K562 (cell line): Measurements from ENCODE around the gene FAM124A. TPM values are rescaled to one million over a fixed set of nuclear protein-coding genes. Genes with fewer than 3 reads are reported as not detected.

ENCODE experiments used
- PRPF4 ChIP-seq: fragments of 200-400 bp; formaldehyde crosslinking; IDR thresholded peaks from one replicate; pipeline ENCODE4 v1.6.1; 2017; ENCODE audit warnings: low read length, low read depth, mild to moderate bottlenecking; ENCODE audit not compliant: insufficient read depth, poor library complexity, severe bottlenecking
- polyA plus RNA-seq, 8 experiments: library from polyadenylated mRNA; depleted of rRNA in 4 of 8; stranded (reverse) in 5 of 8; unstranded in 3 of 8; fragments of >200 nt; fragmentation: Nextera tagmentation in 2 of 8; fragmentation: Illumina TruSeq in 1 of 8; extraction: Ambion mirVana in 2 of 8; extraction: Trizol in 1 of 8; gene quantifications; 2 replicates each; pipeline versions ENCODE4 v1.2.1 to v1.2.3, GENCODE V29; 2011 to 2014; ENCODE audit warnings: inconsistent platforms in 1 of 8, missing spikeins in 1 of 8
- total RNA-seq, 7 experiments: library from RNA; depleted of rRNA in 6 of 7; stranded (reverse); fragments of >200 nt in 6 of 7; fragmentation: Illumina TruSeq in 2 of 7; extraction: Trizol in 2 of 7; gene quantifications; 2 replicates each; pipeline versions ENCODE4 v1.2.1 to v1.2.3, GENCODE V29; 2011 to 2021; ENCODE audit warnings: low replicate concordance in 1 of 7
- TF ChIP-seq, protein P1 (sequence below): fragments of 450-650 bp; IDR thresholded peaks from 2 replicates; pipeline ENCODE4 v1.6.1; 2016; ENCODE audit warnings: mild to moderate bottlenecking, moderate library complexity
- TF ChIP-seq, protein P2 (sequence below): fragments of 250-450 bp; sonication (Bioruptor Pico); IDR thresholded peaks from 2 replicates; pipeline ENCODE4 v1.5.0; 2020; ENCODE audit warnings: mild to moderate bottlenecking, borderline replicate concordance
- TF ChIP-seq, protein P3 (sequence below): sonication (generic); formaldehyde crosslinking; IDR thresholded peaks from 2 replicates; pipeline ENCODE4 v1.8.0; 2022; ENCODE audit warnings: missing genetic modification reagents, mild to moderate bottlenecking, moderate library complexity, borderline replicate concordance

Gene FAM124A
- total and polyA plus RNA-seq, 9 of the 15 experiments (the other 6 are each of a cell fraction or from before 2014, with no cell fraction given), result not detected

DNA sequence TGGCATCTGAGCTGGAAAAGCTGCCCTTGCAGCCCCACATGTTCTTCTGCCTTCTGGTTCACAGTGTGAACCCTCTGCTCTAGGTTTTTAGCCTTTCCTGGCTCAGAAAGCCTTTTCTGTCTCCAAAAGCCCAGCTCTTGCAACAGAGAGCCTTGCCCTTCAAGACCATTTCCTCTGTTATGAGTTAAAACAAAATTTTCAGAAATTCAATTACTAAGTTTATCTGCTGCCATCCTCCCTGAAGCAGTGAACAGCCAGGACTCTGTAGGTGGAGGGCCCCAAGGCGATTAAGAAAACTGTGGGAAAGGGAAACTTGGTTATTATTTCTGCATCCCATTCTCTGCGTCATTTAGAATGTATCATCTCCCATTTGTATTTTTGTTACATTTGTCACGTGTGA lies 18.8 kb downstream of the FAM124A start (continued):
- TF ChIP-seq, protein P1, sequence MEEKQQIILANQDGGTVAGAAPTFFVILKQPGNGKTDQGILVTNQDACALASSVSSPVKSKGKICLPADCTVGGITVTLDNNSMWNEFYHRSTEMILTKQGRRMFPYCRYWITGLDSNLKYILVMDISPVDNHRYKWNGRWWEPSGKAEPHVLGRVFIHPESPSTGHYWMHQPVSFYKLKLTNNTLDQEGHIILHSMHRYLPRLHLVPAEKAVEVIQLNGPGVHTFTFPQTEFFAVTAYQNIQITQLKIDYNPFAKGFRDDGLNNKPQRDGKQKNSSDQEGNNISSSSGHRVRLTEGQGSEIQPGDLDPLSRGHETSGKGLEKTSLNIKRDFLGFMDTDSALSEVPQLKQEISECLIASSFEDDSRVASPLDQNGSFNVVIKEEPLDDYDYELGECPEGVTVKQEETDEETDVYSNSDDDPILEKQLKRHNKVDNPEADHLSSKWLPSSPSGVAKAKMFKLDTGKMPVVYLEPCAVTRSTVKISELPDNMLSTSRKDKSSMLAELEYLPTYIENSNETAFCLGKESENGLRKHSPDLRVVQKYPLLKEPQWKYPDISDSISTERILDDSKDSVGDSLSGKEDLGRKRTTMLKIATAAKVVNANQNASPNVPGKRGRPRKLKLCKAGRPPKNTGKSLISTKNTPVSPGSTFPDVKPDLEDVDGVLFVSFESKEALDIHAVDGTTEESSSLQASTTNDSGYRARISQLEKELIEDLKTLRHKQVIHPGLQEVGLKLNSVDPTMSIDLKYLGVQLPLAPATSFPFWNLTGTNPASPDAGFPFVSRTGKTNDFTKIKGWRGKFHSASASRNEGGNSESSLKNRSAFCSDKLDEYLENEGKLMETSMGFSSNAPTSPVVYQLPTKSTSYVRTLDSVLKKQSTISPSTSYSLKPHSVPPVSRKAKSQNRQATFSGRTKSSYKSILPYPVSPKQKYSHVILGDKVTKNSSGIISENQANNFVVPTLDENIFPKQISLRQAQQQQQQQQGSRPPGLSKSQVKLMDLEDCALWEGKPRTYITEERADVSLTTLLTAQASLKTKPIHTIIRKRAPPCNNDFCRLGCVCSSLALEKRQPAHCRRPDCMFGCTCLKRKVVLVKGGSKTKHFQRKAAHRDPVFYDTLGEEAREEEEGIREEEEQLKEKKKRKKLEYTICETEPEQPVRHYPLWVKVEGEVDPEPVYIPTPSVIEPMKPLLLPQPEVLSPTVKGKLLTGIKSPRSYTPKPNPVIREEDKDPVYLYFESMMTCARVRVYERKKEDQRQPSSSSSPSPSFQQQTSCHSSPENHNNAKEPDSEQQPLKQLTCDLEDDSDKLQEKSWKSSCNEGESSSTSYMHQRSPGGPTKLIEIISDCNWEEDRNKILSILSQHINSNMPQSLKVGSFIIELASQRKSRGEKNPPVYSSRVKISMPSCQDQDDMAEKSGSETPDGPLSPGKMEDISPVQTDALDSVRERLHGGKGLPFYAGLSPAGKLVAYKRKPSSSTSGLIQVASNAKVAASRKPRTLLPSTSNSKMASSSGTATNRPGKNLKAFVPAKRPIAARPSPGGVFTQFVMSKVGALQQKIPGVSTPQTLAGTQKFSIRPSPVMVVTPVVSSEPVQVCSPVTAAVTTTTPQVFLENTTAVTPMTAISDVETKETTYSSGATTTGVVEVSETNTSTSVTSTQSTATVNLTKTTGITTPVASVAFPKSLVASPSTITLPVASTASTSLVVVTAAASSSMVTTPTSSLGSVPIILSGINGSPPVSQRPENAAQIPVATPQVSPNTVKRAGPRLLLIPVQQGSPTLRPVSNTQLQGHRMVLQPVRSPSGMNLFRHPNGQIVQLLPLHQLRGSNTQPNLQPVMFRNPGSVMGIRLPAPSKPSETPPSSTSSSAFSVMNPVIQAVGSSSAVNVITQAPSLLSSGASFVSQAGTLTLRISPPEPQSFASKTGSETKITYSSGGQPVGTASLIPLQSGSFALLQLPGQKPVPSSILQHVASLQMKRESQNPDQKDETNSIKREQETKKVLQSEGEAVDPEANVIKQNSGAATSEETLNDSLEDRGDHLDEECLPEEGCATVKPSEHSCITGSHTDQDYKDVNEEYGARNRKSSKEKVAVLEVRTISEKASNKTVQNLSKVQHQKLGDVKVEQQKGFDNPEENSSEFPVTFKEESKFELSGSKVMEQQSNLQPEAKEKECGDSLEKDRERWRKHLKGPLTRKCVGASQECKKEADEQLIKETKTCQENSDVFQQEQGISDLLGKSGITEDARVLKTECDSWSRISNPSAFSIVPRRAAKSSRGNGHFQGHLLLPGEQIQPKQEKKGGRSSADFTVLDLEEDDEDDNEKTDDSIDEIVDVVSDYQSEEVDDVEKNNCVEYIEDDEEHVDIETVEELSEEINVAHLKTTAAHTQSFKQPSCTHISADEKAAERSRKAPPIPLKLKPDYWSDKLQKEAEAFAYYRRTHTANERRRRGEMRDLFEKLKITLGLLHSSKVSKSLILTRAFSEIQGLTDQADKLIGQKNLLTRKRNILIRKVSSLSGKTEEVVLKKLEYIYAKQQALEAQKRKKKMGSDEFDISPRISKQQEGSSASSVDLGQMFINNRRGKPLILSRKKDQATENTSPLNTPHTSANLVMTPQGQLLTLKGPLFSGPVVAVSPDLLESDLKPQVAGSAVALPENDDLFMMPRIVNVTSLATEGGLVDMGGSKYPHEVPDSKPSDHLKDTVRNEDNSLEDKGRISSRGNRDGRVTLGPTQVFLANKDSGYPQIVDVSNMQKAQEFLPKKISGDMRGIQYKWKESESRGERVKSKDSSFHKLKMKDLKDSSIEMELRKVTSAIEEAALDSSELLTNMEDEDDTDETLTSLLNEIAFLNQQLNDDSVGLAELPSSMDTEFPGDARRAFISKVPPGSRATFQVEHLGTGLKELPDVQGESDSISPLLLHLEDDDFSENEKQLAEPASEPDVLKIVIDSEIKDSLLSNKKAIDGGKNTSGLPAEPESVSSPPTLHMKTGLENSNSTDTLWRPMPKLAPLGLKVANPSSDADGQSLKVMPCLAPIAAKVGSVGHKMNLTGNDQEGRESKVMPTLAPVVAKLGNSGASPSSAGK, result no peak
- TF ChIP-seq, protein P2, sequence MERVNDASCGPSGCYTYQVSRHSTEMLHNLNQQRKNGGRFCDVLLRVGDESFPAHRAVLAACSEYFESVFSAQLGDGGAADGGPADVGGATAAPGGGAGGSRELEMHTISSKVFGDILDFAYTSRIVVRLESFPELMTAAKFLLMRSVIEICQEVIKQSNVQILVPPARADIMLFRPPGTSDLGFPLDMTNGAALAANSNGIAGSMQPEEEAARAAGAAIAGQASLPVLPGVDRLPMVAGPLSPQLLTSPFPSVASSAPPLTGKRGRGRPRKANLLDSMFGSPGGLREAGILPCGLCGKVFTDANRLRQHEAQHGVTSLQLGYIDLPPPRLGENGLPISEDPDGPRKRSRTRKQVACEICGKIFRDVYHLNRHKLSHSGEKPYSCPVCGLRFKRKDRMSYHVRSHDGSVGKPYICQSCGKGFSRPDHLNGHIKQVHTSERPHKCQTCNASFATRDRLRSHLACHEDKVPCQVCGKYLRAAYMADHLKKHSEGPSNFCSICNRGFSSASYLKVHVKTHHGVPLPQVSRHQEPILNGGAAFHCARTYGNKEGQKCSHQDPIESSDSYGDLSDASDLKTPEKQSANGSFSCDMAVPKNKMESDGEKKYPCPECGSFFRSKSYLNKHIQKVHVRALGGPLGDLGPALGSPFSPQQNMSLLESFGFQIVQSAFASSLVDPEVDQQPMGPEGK (CRISPR knock-in tag), result no peak
- TF ChIP-seq, protein P3, sequence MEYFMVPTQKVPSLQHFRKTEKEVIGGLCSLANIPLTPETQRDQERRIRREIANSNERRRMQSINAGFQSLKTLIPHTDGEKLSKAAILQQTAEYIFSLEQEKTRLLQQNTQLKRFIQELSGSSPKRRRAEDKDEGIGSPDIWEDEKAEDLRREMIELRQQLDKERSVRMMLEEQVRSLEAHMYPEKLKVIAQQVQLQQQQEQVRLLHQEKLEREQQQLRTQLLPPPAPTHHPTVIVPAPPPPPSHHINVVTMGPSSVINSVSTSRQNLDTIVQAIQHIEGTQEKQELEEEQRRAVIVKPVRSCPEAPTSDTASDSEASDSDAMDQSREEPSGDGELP (CRISPR knock-in tag), result no peak
- no peak for TF ChIP-seq PRPF4
